GM21737 (cell line): ENCODE results near the gene SIN3B.

ENCODE experiments used
- ATAC-seq: cut with Tn5 transposase; IDR thresholded peaks from one replicate; pipeline ENCODE4 v1.9.1; 2021; ENCODE audit warnings: mild to moderate bottlenecking, moderate library complexity; ENCODE audit not compliant: unreplicated experiment

SIN3B gene

GRCh38 chr19:16901491-16902175 lies 72.4 kb downstream of the SIN3B start:
- no peak for ATAC-seq

- no peak for ATAC-seq
Observed at GRCh38 chr19:16902545-16902944, 73.3 kb downstream of the SIN3B start.

- ATAC-seq = no peak
Observed at GRCh38 chr19:16903347-16903746, 74.1 kb downstream of the SIN3B start.

GRCh38 chr19:16904599-16904998 lies 75.4 kb downstream of the SIN3B start:
- ATAC-seq = no peak

GRCh38 chr19:16908759-16909158 lies 79.6 kb downstream of the SIN3B start:
- no peak for ATAC-seq

- no peak for ATAC-seq
Observed at GRCh38 chr19:16911046-16911445, 81.8 kb downstream of the SIN3B start.

GRCh38 chr19:16912780-16913179 lies 83.6 kb downstream of the SIN3B start:
- no peak for ATAC-seq

- no peak for ATAC-seq
Observed at GRCh38 chr19:16914421-16914820, 85.2 kb downstream of the SIN3B start.

- ATAC-seq = no peak
Observed at GRCh38 chr19:16915135-16915534, 85.9 kb downstream of the SIN3B start.

GRCh38 chr19:16915734-16916133 lies 86.5 kb downstream of the SIN3B start:
- no peak for ATAC-seq

- ATAC-seq = no peak
Observed at GRCh38 chr19:16917401-16917800, 88.2 kb downstream of the SIN3B start.

GRCh38 chr19:16919496-16919895 lies 90.3 kb downstream of the SIN3B start:
- no peak for ATAC-seq

- ATAC-seq = no peak
Observed at GRCh38 chr19:16920816-16921529, 91.8 kb downstream of the SIN3B start.

- no peak for ATAC-seq
Observed at GRCh38 chr19:16921766-16922591, 92.8 kb downstream of the SIN3B start.

- ATAC-seq = no peak
Observed at GRCh38 chr19:16922592-16922934, 93.4 kb downstream of the SIN3B start.

GRCh38 chr19:16922949-16923348 lies 93.8 kb downstream of the SIN3B start:
- ATAC-seq = no peak

- ATAC-seq = no peak
Observed at GRCh38 chr19:16927883-16928282, 98.7 kb downstream of the SIN3B start.

- no peak for ATAC-seq
Observed at GRCh38 chr19:16928351-16928750, 99.2 kb downstream of the SIN3B start.

- no peak for ATAC-seq
Observed at GRCh38 chr19:16928916-16929315, 99.7 kb downstream of the SIN3B start.
